Ecto neural progenitor cell (in vitro differentiated cells): ENCODE results near the gene SLC9A5.
A peak's percentile ranks its signal among the peaks of the same experiment; 100 is the strongest.

Source experiments
- DNase-seq: peaks from one replicate; pipeline ENCODE4 v3.0.0-alpha.2; 2018; ENCODE audit warnings: low spot score

The SLC9A5 gene

GRCh38 chr16:67213197-67214019, 35.4 kb upstream of the SLC9A5 start:
- DNase-seq = no peak

GRCh38 chr16:67215706-67216105, 33.1 kb upstream of the SLC9A5 start:
- no peak for DNase-seq

- no peak for DNase-seq
Measured at GRCh38 chr16:67216612-67217490, 31.9 kb upstream of the SLC9A5 start.

GRCh38 chr16:67223992-67224391, 24.8 kb upstream of the SLC9A5 start:
- DNase-seq = no peak

GRCh38 chr16:67226295-67226803, 22.4 kb upstream of the SLC9A5 start:
- DNase-seq = no peak

- DNase-seq = peak; percentile 99
Measured at GRCh38 chr16:67226804-67227566, 21.8 kb upstream of the SLC9A5 start, which contains the start of gene TMEM208. TSS of gene TMEM208 (plus strand) at chr16:67227130. CDS start at chr16:67227219, 89 bp downstream.

- DNase-seq = no peak
Measured at GRCh38 chr16:67227567-67227921, 21.2 kb upstream of the SLC9A5 start.

- DNase-seq = no peak
Measured at GRCh38 chr16:67228034-67228785, 20.6 kb upstream of the SLC9A5 start.

- DNase-seq = no peak
Measured at GRCh38 chr16:67228905-67229304, 19.9 kb upstream of the SLC9A5 start.

- DNase-seq = no peak
Measured at GRCh38 chr16:67229906-67230808, 18.6 kb upstream of the SLC9A5 start.

GRCh38 chr16:67230809-67231660, 17.7 kb upstream of the SLC9A5 start:
- no peak for DNase-seq

- DNase-seq = no peak
Measured at GRCh38 chr16:67233596-67233995, 15.2 kb upstream of the SLC9A5 start.

GRCh38 chr16:67234180-67234597, 14.6 kb upstream of the SLC9A5 start:
- no peak for DNase-seq

- no peak for DNase-seq
Measured at GRCh38 chr16:67235816-67236562, 12.8 kb upstream of the SLC9A5 start.

GRCh38 chr16:67236563-67237395, 12.0 kb upstream of the SLC9A5 start:
- peak; percentile 93 for DNase-seq

GRCh38 chr16:67237396-67238277, 11.1 kb upstream of the SLC9A5 start:
- no peak for DNase-seq

GRCh38 chr16:67238278-67238575, 10.6 kb upstream of the SLC9A5 start:
- no peak for DNase-seq
